RWPE2 (cell line): ENCODE data around the gene AMBP.

Experiments
- ATAC-seq: fragments of 200-7000 bp; cut with Tn5 transposase; 3 replicates; pipeline ENCODE4 v1.9.1; 2021; ENCODE audit warnings: low read depth
- DNase-seq: peaks from one replicate; pipeline ENCODE4 v3.0.0-alpha.2; 2020; ENCODE audit warnings: low spot score
- H3K27ac ChIP-seq: fragments of 450-650 bp; 2 replicates; pipeline ENCODE4 v1.5.1; 2017; ENCODE audit warnings: mild to moderate bottlenecking; ENCODE audit not compliant: poor library complexity, severe bottlenecking
- H3K27me3 ChIP-seq: fragments of 250-450 bp; sonication (Bioruptor Pico); 2 replicates; pipeline ENCODE4 v1.5.1; 2021; ENCODE audit warnings: mild to moderate bottlenecking, moderate library complexity; ENCODE audit not compliant: insufficient read depth, poor library complexity, severe bottlenecking
- H3K36me3 ChIP-seq: fragments of 250-450 bp; sonication (Bioruptor Pico); 2 replicates; pipeline ENCODE4 v1.5.1; 2020; ENCODE audit warnings: low read depth, mild to moderate bottlenecking, moderate library complexity
- H3K4me1 ChIP-seq: fragments of 250-450 bp; sonication (Bioruptor Pico); 2 replicates; pipeline ENCODE4 v1.5.1; 2021; ENCODE audit warnings: mild to moderate bottlenecking, moderate library complexity; ENCODE audit not compliant: insufficient read depth, poor library complexity, severe bottlenecking
- H3K4me3 ChIP-seq: fragments of 250-450 bp; sonication (Bioruptor Pico); 2 replicates; pipeline ENCODE4 v1.5.1; 2021; ENCODE audit warnings: mild to moderate bottlenecking, moderate library complexity; ENCODE audit not compliant: severe bottlenecking
- H3K9me3 ChIP-seq: fragments of 250-450 bp; sonication (Bioruptor Pico); 2 replicates; pipeline ENCODE4 v1.5.1; 2021; ENCODE audit warnings: mild to moderate bottlenecking, moderate library complexity; ENCODE audit not compliant: severe bottlenecking
- TF ChIP-seq, protein P1 (sequence below): fragments of 450-650 bp; IDR thresholded peaks from one replicate; pipeline ENCODE4 v1.5.1; 2017; ENCODE audit warnings: mild to moderate bottlenecking, moderate library complexity; ENCODE audit not compliant: poor library complexity, severe bottlenecking

The AMBP gene

DNA sequence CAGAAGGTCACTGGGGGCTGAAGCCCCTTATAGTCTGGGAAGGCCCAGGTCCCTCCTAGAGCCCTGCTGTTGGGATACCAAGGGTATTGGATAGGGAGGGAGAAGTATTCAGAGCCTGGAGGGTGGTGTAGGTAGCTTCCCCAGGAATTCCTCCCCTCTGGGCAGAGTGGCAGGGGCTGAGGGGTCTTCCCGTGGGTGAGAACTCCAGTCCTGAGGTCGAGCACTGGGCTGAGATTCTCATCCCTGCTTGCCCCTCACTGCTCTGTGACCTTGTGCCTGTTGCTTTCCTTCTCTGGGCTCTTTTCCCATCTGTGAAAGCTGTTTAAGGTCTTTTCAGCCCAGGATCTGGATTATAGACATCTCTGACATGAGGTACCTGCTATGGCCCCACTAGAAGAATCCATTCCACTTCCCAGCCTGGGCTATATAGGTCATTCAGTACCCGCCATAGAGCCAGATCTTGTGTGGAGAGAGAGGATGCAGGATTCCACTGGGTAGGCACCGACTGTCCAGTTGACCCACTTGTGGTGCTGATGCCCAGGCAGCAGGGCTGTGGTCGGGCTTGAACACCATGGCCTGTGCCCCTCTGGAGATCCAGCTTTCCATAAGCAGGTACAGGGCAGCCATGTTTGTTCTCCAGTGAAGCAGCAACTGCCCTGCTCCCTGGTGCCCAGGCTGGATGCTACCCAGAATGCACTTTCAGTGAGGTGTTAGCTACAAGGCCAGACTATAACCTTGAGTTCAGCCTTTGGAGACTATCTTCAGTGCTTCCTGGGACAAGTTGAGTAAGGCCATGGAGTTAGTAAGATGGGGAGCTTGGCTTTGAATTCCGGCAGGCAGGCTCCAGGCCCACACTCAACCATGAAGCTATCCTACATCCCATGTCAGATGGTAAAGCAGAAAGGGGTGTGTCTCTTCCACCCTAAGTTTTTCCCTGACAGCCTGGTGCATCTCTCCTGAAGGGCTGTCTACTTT is 60.1 kb downstream of the AMBP start:
- no peak overlapping the region for H3K4me3 ChIP-seq
- H3K9me3 ChIP-seq = peaks cover 4% of the 10 kb centered on the region
- DNase-seq (no peak), ATAC-seq (no peak)
- H3K27ac ChIP-seq = no peak overlapping the region
- TF ChIP-seq, protein P1, sequence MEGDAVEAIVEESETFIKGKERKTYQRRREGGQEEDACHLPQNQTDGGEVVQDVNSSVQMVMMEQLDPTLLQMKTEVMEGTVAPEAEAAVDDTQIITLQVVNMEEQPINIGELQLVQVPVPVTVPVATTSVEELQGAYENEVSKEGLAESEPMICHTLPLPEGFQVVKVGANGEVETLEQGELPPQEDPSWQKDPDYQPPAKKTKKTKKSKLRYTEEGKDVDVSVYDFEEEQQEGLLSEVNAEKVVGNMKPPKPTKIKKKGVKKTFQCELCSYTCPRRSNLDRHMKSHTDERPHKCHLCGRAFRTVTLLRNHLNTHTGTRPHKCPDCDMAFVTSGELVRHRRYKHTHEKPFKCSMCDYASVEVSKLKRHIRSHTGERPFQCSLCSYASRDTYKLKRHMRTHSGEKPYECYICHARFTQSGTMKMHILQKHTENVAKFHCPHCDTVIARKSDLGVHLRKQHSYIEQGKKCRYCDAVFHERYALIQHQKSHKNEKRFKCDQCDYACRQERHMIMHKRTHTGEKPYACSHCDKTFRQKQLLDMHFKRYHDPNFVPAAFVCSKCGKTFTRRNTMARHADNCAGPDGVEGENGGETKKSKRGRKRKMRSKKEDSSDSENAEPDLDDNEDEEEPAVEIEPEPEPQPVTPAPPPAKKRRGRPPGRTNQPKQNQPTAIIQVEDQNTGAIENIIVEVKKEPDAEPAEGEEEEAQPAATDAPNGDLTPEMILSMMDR = no peak
- no peaks in the 10 kb centered on the region for H3K27me3 ChIP-seq
- H3K4me1 ChIP-seq = no peaks in the 10 kb centered on the region
- H3K36me3 ChIP-seq = peaks cover 27% of the 10 kb centered on the region

DNA sequence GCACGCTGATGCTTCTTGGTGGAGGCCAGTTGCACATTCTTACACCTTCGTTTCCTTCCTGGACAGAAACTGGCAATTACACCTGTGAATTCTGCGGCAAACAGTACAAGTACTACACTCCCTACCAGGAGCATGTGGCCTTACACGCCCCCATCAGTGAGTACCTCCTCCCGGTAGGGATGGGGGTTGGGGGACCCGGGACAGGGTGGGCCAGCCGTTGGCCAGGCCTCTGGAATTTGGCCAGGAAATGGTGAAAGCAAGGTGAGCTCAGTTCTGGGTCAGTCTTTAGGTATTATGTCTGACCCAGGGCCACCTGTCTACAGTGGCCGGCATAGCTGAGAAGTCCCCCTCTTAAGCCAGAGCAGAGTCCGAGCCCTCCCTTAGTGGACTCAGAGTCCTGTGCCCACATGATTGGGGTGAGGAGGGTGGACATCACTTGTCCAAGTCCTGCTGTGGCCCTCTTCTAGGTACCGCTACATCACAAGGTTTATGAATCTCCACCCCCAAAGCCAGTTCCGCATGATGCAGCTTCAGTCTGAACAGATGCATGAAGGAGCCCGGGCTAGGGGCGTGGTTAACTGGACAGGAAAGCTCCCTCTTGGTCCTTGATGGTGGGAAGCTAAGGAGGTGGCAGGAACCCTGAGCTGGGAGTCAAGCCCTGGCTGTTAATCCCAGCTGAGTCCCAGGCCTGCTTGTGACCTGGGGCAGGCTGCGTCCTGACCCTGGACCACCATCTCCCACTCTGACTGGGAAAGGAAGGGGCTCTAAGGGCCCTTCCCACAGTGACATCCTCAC is 61.3 kb downstream of the AMBP start:
- DNase-seq (no peak), ATAC-seq (no peak)
- H3K27ac ChIP-seq = no peak overlapping the region
- no peaks in the 10 kb centered on the region for H3K27me3 ChIP-seq
- H3K4me1 ChIP-seq = no peaks in the 10 kb centered on the region
- TF ChIP-seq, protein P1 = no peak
- no peaks in the 10 kb centered on the region for H3K9me3 ChIP-seq
- H3K4me3 ChIP-seq = no peak overlapping the region
- H3K36me3 ChIP-seq = peaks cover 22% of the 10 kb centered on the region

DNA sequence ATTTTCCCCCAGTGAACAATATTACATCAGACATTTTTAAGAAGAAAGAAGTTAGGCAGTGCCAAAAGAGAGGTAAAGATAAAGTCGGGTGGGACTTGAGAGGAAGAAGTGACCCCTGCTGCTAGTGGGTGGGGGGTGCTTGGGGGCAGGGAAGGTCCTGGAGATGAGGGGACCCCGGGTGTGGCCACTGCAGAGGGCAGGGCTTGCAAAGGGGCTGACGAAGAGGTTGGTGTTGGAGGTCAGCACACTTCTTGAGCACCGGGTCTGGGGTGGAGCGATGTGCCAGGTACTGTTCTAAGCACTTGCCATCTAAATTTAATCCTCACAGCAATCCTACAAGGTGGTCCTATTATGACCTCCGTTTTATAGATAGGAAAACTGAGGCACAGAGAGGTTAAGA is 62.0 kb downstream of the AMBP start:
- no peak for ATAC-seq
- H3K9me3 ChIP-seq = no peaks in the 10 kb centered on the region
- no peaks in the 10 kb centered on the region for H3K4me1 ChIP-seq
- H3K27me3 ChIP-seq = no peaks in the 10 kb centered on the region
- no peak for DNase-seq
- H3K4me3 ChIP-seq = no peak overlapping the region
- no peak overlapping the region for H3K27ac ChIP-seq
- peaks cover 17% of the 10 kb centered on the region for H3K36me3 ChIP-seq
- TF ChIP-seq, protein P1 = no peak

DNA sequence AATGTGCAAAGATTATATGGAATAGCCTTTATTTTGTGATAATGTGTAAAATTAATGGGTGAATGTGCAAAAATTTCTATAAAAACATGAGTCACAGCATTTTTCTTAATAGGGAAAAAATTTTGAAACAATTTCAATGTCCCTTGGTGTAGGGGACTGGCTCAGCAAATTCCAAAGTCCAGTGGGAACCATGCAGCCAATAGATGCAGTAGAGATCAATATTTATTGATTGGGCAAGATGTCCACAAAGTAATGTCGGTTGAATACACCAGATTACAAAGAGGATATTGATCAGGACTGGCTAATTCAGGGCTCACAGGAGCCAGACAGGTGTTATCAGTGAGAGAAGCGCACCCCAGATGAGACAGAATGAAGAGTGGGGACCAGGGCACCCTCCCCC is 62.5 kb downstream of the AMBP start:
- Histone ChIP-seq H3K4me1 (no peaks in the 10 kb centered on the region), H3K27me3 (no peaks in the 10 kb centered on the region), H3K36me3 (peaks cover 12% of the 10 kb centered on the region), H3K27ac (no peak overlapping the region), H3K9me3 (no peaks in the 10 kb centered on the region), H3K4me3 (no peak overlapping the region)
- ATAC-seq (no peak), DNase-seq (no peak)
- TF ChIP-seq, protein P1 = no peak
